Measurements from ENCODE around the gene CTF1. TPM values are rescaled to one million over a fixed set of nuclear protein-coding genes. Genes with fewer than 3 reads are reported as not detected.

Gene CTF1
- total and polyA plus RNA-seq, 2 experiments from 2014 or later, result 4.9 to 14.0 TPM

GRCh38 chr16:30874244-30874820 lies 22.1 kb upstream of the CTF1 start:
- no peak for DNase-seq (ENCODE audit: low read depth in 1 of 2, low spot score in 1 of 2)
- peak overlapping the region; percentile 89 for H3K4me3 ChIP-seq
- H3K9me3 ChIP-seq (ENCODE audit: low read depth), result no peaks in the 10 kb centered on the region
- no peaks in the 10 kb centered on the region for H3K27me3 ChIP-seq
- peak overlapping the region; percentile 92 for H3K27ac ChIP-seq
- no peak for TF ChIP-seq CTCF (IDR thresholded peaks at IDR 0.05; ENCODE audit: low read depth, low read length)
- no peaks in the 10 kb centered on the region for H3K36me3 ChIP-seq
- peaks cover 19% of the 10 kb centered on the region for H3K4me1 ChIP-seq (ENCODE audit: low read depth)

GRCh38 chr16:30874821-30875717 lies 21.3 kb upstream of the CTF1 start:
- peak; percentile 94 to 96 for DNase-seq (ENCODE audit: low read depth in 1 of 2, low spot score in 1 of 2)
- Histone ChIP-seq H3K9me3 (ENCODE audit: low read depth) (no peaks in the 10 kb centered on the region), H3K27ac (peak overlapping the region; percentile 92), H3K4me1 (ENCODE audit: low read depth) (peaks cover 19% of the 10 kb centered on the region), H3K27me3 (no peaks in the 10 kb centered on the region), H3K36me3 (no peaks in the 10 kb centered on the region), H3K4me3 (peak overlapping the region; percentile 89)
- TF ChIP-seq CTCF (IDR thresholded peaks at IDR 0.05; ENCODE audit: low read depth, low read length), result no peak

GRCh38 chr16:30875871-30876801 lies 20.3 kb upstream of the CTF1 start:
- Histone ChIP-seq H3K4me1 (ENCODE audit: low read depth) (peaks cover 19% of the 10 kb centered on the region), H3K27ac (peak overlapping the region; percentile 92), H3K4me3 (peak overlapping the region; percentile 89), H3K9me3 (ENCODE audit: low read depth) (no peaks in the 10 kb centered on the region), H3K36me3 (peaks cover 2% of the 10 kb centered on the region), H3K27me3 (no peaks in the 10 kb centered on the region)
- no peak for TF ChIP-seq CTCF (IDR thresholded peaks at IDR 0.05; ENCODE audit: low read depth, low read length)
- DNase-seq (ENCODE audit: low read depth in 1 of 2, low spot score in 1 of 2), result peak; percentile 18 to 24

- TF ChIP-seq CTCF (IDR thresholded peaks at IDR 0.05; ENCODE audit: low read depth, low read length), result no peak
- Histone ChIP-seq H3K4me3 (peak overlapping the region; percentile 89), H3K4me1 (ENCODE audit: low read depth) (peaks cover 19% of the 10 kb centered on the region), H3K9me3 (ENCODE audit: low read depth) (no peaks in the 10 kb centered on the region), H3K36me3 (peaks cover 2% of the 10 kb centered on the region), H3K27ac (peak overlapping the region; percentile 92), H3K27me3 (no peaks in the 10 kb centered on the region)
- DNase-seq (ENCODE audit: low read depth in 1 of 2, low spot score in 1 of 2), result no peak
Observed at GRCh38 chr16:30876867-30877266, 19.5 kb upstream of the CTF1 start.
